ENCODE measurements around the gene ABCA1. TPM values are rescaled to one million over a fixed set of nuclear protein-coding genes. Genes with fewer than 3 reads are reported as not detected.
A peak's percentile ranks its signal among the peaks of the same experiment; 100 is the strongest.
"Not testable (repeated sequence)": the region's sequence is repeated elsewhere in the genome, so short reads cannot be mapped to it uniquely, and the experiment has no call there.

Gene ABCA1
- total and polyA plus RNA-seq, 5 donors from 2014 or later = 0.14 to 4.3 (median 0.41) TPM

- no peaks in the 10 kb centered on the region for H3K9me3 ChIP-seq (ENCODE audit: control insufficient read depth in 2 of 2, low read length in 2 of 2)
- Mint-ChIP-seq H3K27me3 (peaks cover 13% of the 10 kb centered on the region), H3K4me1 (peaks cover 0 to 5% (median 0%) of the 10 kb centered on the region in 4 donors), H3K36me3 (no peaks in the 10 kb centered on the region), H3K27ac (no peak overlapping the region), H3K9me3 (peaks cover 0 to 2% (median 0%) of the 10 kb centered on the region in 7 donors), H3K4me3 (no peak overlapping the region)
- DNase-seq = no peak
- ATAC-seq (ENCODE audit: low read depth in 2 of 2) = no peak
- H3K27me3 ChIP-seq (ENCODE audit: control insufficient read depth, insufficient read depth, low read length) = no peaks in the 10 kb centered on the region
- H3K4me1 ChIP-seq (ENCODE audit: control insufficient read depth, insufficient read depth, low read length, poor library complexity, severe bottlenecking) = no peaks in the 10 kb centered on the region
- H3K36me3 ChIP-seq (ENCODE audit: control insufficient read depth, insufficient read depth, low read length) = no peaks in the 10 kb centered on the region
- H3K4me3 ChIP-seq (ENCODE audit: low read depth, low read length) = no peak overlapping the region
- no peak overlapping the region for H3K27ac ChIP-seq (ENCODE audit: insufficient read depth, low read length, poor library complexity, severe bottlenecking)
Measured at GRCh38 chr9:104936291-104936690, 8.3 kb upstream of the ABCA1 start.

GRCh38 chr9:104935501-104935810, 7.5 kb upstream of the ABCA1 start:
- H3K4me1 ChIP-seq (ENCODE audit: control insufficient read depth, insufficient read depth, low read length, poor library complexity, severe bottlenecking); H3K4me3 ChIP-seq (ENCODE audit: low read depth, low read length); H3K36me3 Mint-ChIP-seq; H3K27ac Mint-ChIP-seq; H3K36me3 ChIP-seq (ENCODE audit: control insufficient read depth, insufficient read depth, low read length); H3K4me3 Mint-ChIP-seq; DNase-seq; H3K4me1 Mint-ChIP-seq; H3K27ac ChIP-seq (ENCODE audit: insufficient read depth, low read length, poor library complexity, severe bottlenecking); H3K9me3 ChIP-seq (ENCODE audit: control insufficient read depth in 2 of 2, low read length in 2 of 2); H3K27me3 ChIP-seq (ENCODE audit: control insufficient read depth, insufficient read depth, low read length); ATAC-seq (ENCODE audit: low read depth in 2 of 2); H3K9me3 Mint-ChIP-seq: not testable (repeated sequence)
- peaks cover 13% of the 10 kb centered on the region for H3K27me3 Mint-ChIP-seq

GRCh38 chr9:104934691-104935500, 6.9 kb upstream of the ABCA1 start:
- Mint-ChIP-seq H3K4me3 (peak overlapping the region in 1 of 4 donors; percentile 68), H3K4me1 (peaks cover 0 to 8% (median 3%) of the 10 kb centered on the region in 4 donors), H3K27me3 (peaks cover 16% of the 10 kb centered on the region), H3K36me3 (no peaks in the 10 kb centered on the region), H3K9me3 (no peaks in the 10 kb centered on the region), H3K27ac (no peak overlapping the region)
- Histone ChIP-seq H3K4me1 (ENCODE audit: control insufficient read depth, insufficient read depth, low read length, poor library complexity, severe bottlenecking) (no peaks in the 10 kb centered on the region), H3K4me3 (ENCODE audit: low read depth, low read length) (no peak overlapping the region), H3K9me3 (ENCODE audit: control insufficient read depth in 2 of 2, low read length in 2 of 2) (no peaks in the 10 kb centered on the region), H3K36me3 (ENCODE audit: control insufficient read depth, insufficient read depth, low read length) (no peaks in the 10 kb centered on the region), H3K27ac (ENCODE audit: insufficient read depth, low read length, poor library complexity, severe bottlenecking) (no peak overlapping the region), H3K27me3 (ENCODE audit: control insufficient read depth, insufficient read depth, low read length) (no peaks in the 10 kb centered on the region)
- DNase-seq (no peak), ATAC-seq (ENCODE audit: low read depth in 2 of 2) (no peak)

- H3K4me1 Mint-ChIP-seq = peaks cover 0 to 16% (median 9%) of the 10 kb centered on the region in 4 donors
- not testable (repeated sequence) for H3K27me3 ChIP-seq (ENCODE audit: control insufficient read depth, insufficient read depth, low read length); H3K27ac ChIP-seq (ENCODE audit: insufficient read depth, low read length, poor library complexity, severe bottlenecking); H3K4me3 Mint-ChIP-seq; H3K36me3 Mint-ChIP-seq; DNase-seq; H3K4me3 ChIP-seq (ENCODE audit: low read depth, low read length); H3K36me3 ChIP-seq (ENCODE audit: control insufficient read depth, insufficient read depth, low read length); ATAC-seq (ENCODE audit: low read depth in 2 of 2); H3K9me3 ChIP-seq (ENCODE audit: control insufficient read depth in 2 of 2, low read length in 2 of 2); H3K9me3 Mint-ChIP-seq; H3K4me1 ChIP-seq (ENCODE audit: control insufficient read depth, insufficient read depth, low read length, poor library complexity, severe bottlenecking); H3K27ac Mint-ChIP-seq
- peaks cover 25% of the 10 kb centered on the region for H3K27me3 Mint-ChIP-seq
Measured at GRCh38 chr9:104933091-104933490, 5.1 kb upstream of the ABCA1 start.

GRCh38 chr9:104931256-104931655, 3.3 kb upstream of the ABCA1 start:
- Mint-ChIP-seq H3K36me3 (no peaks in the 10 kb centered on the region), H3K27ac (no peak overlapping the region), H3K9me3 (no peaks in the 10 kb centered on the region), H3K27me3 (peaks cover 34% of the 10 kb centered on the region), H3K4me3 (no peak overlapping the region), H3K4me1 (peaks cover 0 to 29% (median 14%) of the 10 kb centered on the region in 4 donors)
- DNase-seq (no peak), ATAC-seq (ENCODE audit: low read depth in 2 of 2) (no peak)
- H3K4me3 ChIP-seq (ENCODE audit: low read depth, low read length) = no peak overlapping the region
- no peak overlapping the region for H3K27ac ChIP-seq (ENCODE audit: insufficient read depth, low read length, poor library complexity, severe bottlenecking)
- H3K36me3 ChIP-seq (ENCODE audit: control insufficient read depth, insufficient read depth, low read length) = no peaks in the 10 kb centered on the region
- no peaks in the 10 kb centered on the region for H3K27me3 ChIP-seq (ENCODE audit: control insufficient read depth, insufficient read depth, low read length)
- H3K9me3 ChIP-seq (ENCODE audit: control insufficient read depth in 2 of 2, low read length in 2 of 2) = no peaks in the 10 kb centered on the region
- peaks cover 21% of the 10 kb centered on the region for H3K4me1 ChIP-seq (ENCODE audit: control insufficient read depth, insufficient read depth, low read length, poor library complexity, severe bottlenecking)

- DNase-seq (peak in 2 of 3 donors; percentile 22 to 51), ATAC-seq (ENCODE audit: low read depth in 2 of 2) (peak; percentile 10 to 26)
- H3K27me3 ChIP-seq (ENCODE audit: control insufficient read depth, insufficient read depth, low read length) = peaks cover 8% of the 10 kb centered on the region
- H3K9me3 ChIP-seq (ENCODE audit: control insufficient read depth in 2 of 2, low read length in 2 of 2) = no peaks in the 10 kb centered on the region
- H3K4me1 ChIP-seq (ENCODE audit: control insufficient read depth, insufficient read depth, low read length, poor library complexity, severe bottlenecking) = peaks cover 21% of the 10 kb centered on the region
- Mint-ChIP-seq H3K36me3 (no peaks in the 10 kb centered on the region), H3K27ac (peak overlapping the region in 2 of 3 donors; percentile 65 to 84), H3K4me3 (peak overlapping the region; percentile 87 to 97 (median 90)), H3K4me1 (peaks cover 0 to 42% (median 20%) of the 10 kb centered on the region in 4 donors), H3K9me3 (no peaks in the 10 kb centered on the region), H3K27me3 (peaks cover 36% of the 10 kb centered on the region)
- H3K27ac ChIP-seq (ENCODE audit: insufficient read depth, low read length, poor library complexity, severe bottlenecking) = no peak overlapping the region
- peak overlapping the region; percentile 74 for H3K4me3 ChIP-seq (ENCODE audit: low read depth, low read length)
- no peaks in the 10 kb centered on the region for H3K36me3 ChIP-seq (ENCODE audit: control insufficient read depth, insufficient read depth, low read length)
Measured at GRCh38 chr9:104927216-104927911, 591 bp downstream of the ABCA1 start.

GRCh38 chr9:104923740-104924139, 4.2 kb downstream of the ABCA1 start:
- Mint-ChIP-seq H3K4me3 (no peak overlapping the region), H3K4me1 (peaks cover 0 to 46% (median 23%) of the 10 kb centered on the region in 4 donors), H3K9me3 (no peaks in the 10 kb centered on the region), H3K27ac (no peak overlapping the region), H3K36me3 (no peaks in the 10 kb centered on the region), H3K27me3 (peaks cover 30% of the 10 kb centered on the region)
- no peak overlapping the region for H3K27ac ChIP-seq (ENCODE audit: insufficient read depth, low read length, poor library complexity, severe bottlenecking)
- ATAC-seq (ENCODE audit: low read depth in 2 of 2) = no peak
- no peaks in the 10 kb centered on the region for H3K9me3 ChIP-seq (ENCODE audit: control insufficient read depth in 2 of 2, low read length in 2 of 2)
- no peak for DNase-seq
- H3K27me3 ChIP-seq (ENCODE audit: control insufficient read depth, insufficient read depth, low read length) = peaks cover 12% of the 10 kb centered on the region
- no peaks in the 10 kb centered on the region for H3K36me3 ChIP-seq (ENCODE audit: control insufficient read depth, insufficient read depth, low read length)
- peaks cover 21% of the 10 kb centered on the region for H3K4me1 ChIP-seq (ENCODE audit: control insufficient read depth, insufficient read depth, low read length, poor library complexity, severe bottlenecking)
- H3K4me3 ChIP-seq (ENCODE audit: low read depth, low read length) = no peak overlapping the region

All from CD4-positive, CD25-positive, alpha-beta regulatory T cell (primary cell).